Caco-2 (cell line): ENCODE measurements around the gene ZXDB. TPM values are rescaled to one million over a fixed set of nuclear protein-coding genes. Genes with fewer than 3 reads are reported as not detected.
A peak's percentile ranks its signal among the peaks of the same experiment; 100 is the strongest.
"Not testable (repeated sequence)": the region's sequence is repeated elsewhere in the genome, so short reads cannot be mapped to it uniquely, and the experiment has no call there.

ENCODE experiments used
- Bru-seq: library from RNA; stranded (reverse); fragments of 400-500 nt; gene quantifications from one replicate; lab custom pipeline; 2021; lab: Mats Ljungman, UMichigan
- BruChase-seq, 2 experiments: library from RNA; stranded (reverse); fragments of 400-500 nt; gene quantifications; one replicate each; lab custom pipeline; 2021; lab: Mats Ljungman, UMichigan
- BruUV-seq: library from RNA; stranded (reverse); fragments of 400-500 nt; replicated peaks from 2 replicates; lab custom pipeline; 2021; lab: Mats Ljungman, UMichigan
- CTCF ChIA-PET: fragments of 300-600 bp; sonication (Branson Sonifier 250); formaldehyde crosslinking; loops from one replicate; lab custom pipeline; 2022; ENCODE audit warnings: antibody characterized with exemption; lab: Charles Lee
- POLR2A ChIA-PET: fragments of 300-600 bp; sonication (Branson Sonifier 250); formaldehyde crosslinking; loops from one replicate; lab custom pipeline; 2022; ENCODE audit warnings: antibody characterized with exemption; lab: Charles Lee
- DNase-seq, 2 experiments: peaks; one replicate each; pipeline versions ENCODE4 v3.0.0 to v3.0.0-alpha.2; 2020 to 2022
- H3K27me3 ChIP-seq: replicated peaks from 2 replicates; pipeline ENCODE4 v1.6.0; 2011; ENCODE audit warnings: low read length; ENCODE audit not compliant: control insufficient read depth, insufficient read depth
- H3K36me3 ChIP-seq: 2 replicates; pipeline ENCODE4 v1.5.1; 2011; ENCODE audit warnings: low read length; ENCODE audit not compliant: control insufficient read depth, insufficient read depth
- H3K4me1 ChIP-seq: fragments of 250-450 bp; sonication (Bioruptor Pico); 2 replicates; pipeline ENCODE4 v1.5.1; 2020; ENCODE audit warnings: mild to moderate bottlenecking
- H3K4me3 ChIP-seq: 2 replicates; pipeline ENCODE4 v1.5.1; 2011; ENCODE audit warnings: low read depth, mild to moderate bottlenecking, control low read depth, low read length
- H3K9me3 ChIP-seq: fragments of 250-450 bp; sonication (Bioruptor Pico); 2 replicates; pipeline ENCODE4 v1.5.1; 2020; ENCODE audit warnings: mild to moderate bottlenecking, moderate library complexity
- H3K27ac Mint-ChIP-seq: one replicate; pipeline ENCODE4 v1.8.0; 2022; ENCODE audit warnings: mixed read lengths; ENCODE audit not compliant: unreplicated experiment
- H3K27me3 Mint-ChIP-seq: one replicate; pipeline ENCODE4 v1.8.0; 2022; ENCODE audit warnings: mixed read lengths; ENCODE audit not compliant: insufficient read depth, unreplicated experiment
- H3K36me3 Mint-ChIP-seq: one replicate; pipeline ENCODE4 v1.8.0; 2022; ENCODE audit warnings: mild to moderate bottlenecking, mixed read lengths; ENCODE audit not compliant: insufficient read depth, unreplicated experiment
- H3K4me1 Mint-ChIP-seq: one replicate; pipeline ENCODE4 v1.8.0; 2022; ENCODE audit warnings: low read depth, mixed read lengths; ENCODE audit not compliant: unreplicated experiment
- H3K4me3 Mint-ChIP-seq: one replicate; pipeline ENCODE4 v1.8.0; 2022; ENCODE audit warnings: mild to moderate bottlenecking, moderate library complexity, mixed read lengths; ENCODE audit not compliant: unreplicated experiment
- H3K9me3 Mint-ChIP-seq: one replicate; pipeline ENCODE4 v1.8.0; 2022; ENCODE audit warnings: mixed read lengths; ENCODE audit not compliant: unreplicated experiment
- CTCF ChIP-seq, 2 experiments: fragments of 200-600 bp in 1 of 2; IDR thresholded peaks; 1 replicate in 1 of 2; 2 replicates in 1 of 2; pipeline versions ENCODE4 v1.5.1 to v1.8.0; 2011 to 2022; ENCODE audit warnings: antibody characterized with exemption in 1 of 2, control low read depth in 1 of 2, inconsistent platforms in 1 of 2, low read depth in 1 of 2, low read length in 1 of 2, mild to moderate bottlenecking in 1 of 2, moderate library complexity in 1 of 2; ENCODE audit not compliant: insufficient read depth in 1 of 2, severe bottlenecking in 1 of 2, unreplicated experiment in 1 of 2
- intact Hi-C: fragments of 100-400 bp; cut with micrococcal nuclease; formaldehyde crosslinking; loops from one replicate; pipeline ENCODE4 v1.10.0; 2022; ENCODE audit not compliant: unreplicated experiment
- long read RNA-seq: library from polyadenylated mRNA; stranded (forward); transcript quantifications from one replicate; pipeline ENCODE4 v2.0.0, GENCODE V29; 2022
- total RNA-seq: library from RNA; stranded (reverse); gene quantifications from 2 replicates; pipeline ENCODE4 v1.2.3, GENCODE V29; 2022

Gene ZXDB
- 6.5 and 8.3 TPM in 2 replicates for total RNA-seq
- Bru-seq, nascent RNA, result percentile 79 among the genes with signal in this experiment
- percentile 96 among the genes with signal in this experiment for BruChase-seq, experiment 1, labeled RNA remaining after a 2-hour chase
- percentile 88 among the genes with signal in this experiment for BruChase-seq, experiment 2, labeled RNA remaining after a 6-hour chase
- long read RNA-seq, full-length matches to known transcripts, result 1 of 1 reads
- long read RNA-seq, partial matches to known transcripts, result 0 of 1 reads
- long read RNA-seq, other reads (novel, unspliced or antisense), result 0 of 1 reads

GRCh38 chrX:57591284-57592159, at the start of gene ZXDB:
Gene ZXDB, plus strand, starts transcription at chrX:57592011. Its CDS starts 38 bp downstream, at chrX:57592049.
- intact Hi-C loops, result loop anchor here (10.0 kb wide), 1 partner anchor 333 kb away; no protein-coding TSS in a partner anchor
- H3K36me3 Mint-ChIP-seq, H3K27me3 Mint-ChIP-seq, H3K36me3 ChIP-seq, H3K4me1 ChIP-seq, H3K27me3 ChIP-seq, DNase-seq, H3K9me3 Mint-ChIP-seq, POLR2A ChIA-PET, H3K4me1 Mint-ChIP-seq, H3K9me3 ChIP-seq: not testable (repeated sequence)
- peak within 1 kb of the TSS; percentile 49 for H3K4me3 ChIP-seq
- BruUV-seq, result TSS peak; percentile 83
- H3K27ac Mint-ChIP-seq, result peak within 1 kb of the TSS; percentile 75
- H3K4me3 Mint-ChIP-seq, result peak within 1 kb of the TSS; percentile 75
- CTCF ChIA-PET, result interaction anchor here (0.7 kb wide), 1 partner anchor 288 kb away, joined by 3 read pairs; no protein-coding TSS in a partner anchor

- no peak for DNase-seq
- Mint-ChIP-seq H3K27ac (no peak overlapping the region), H3K36me3 (no peaks in the 10 kb centered on the region), H3K4me3 (no peak overlapping the region), H3K27me3 (no peaks in the 10 kb centered on the region), H3K9me3 (no peaks in the 10 kb centered on the region), H3K4me1 (no peaks in the 10 kb centered on the region)
- no TSS peak for BruUV-seq
- CTCF ChIA-PET, result interaction anchor here (0.6 kb wide), 1 partner anchor 699 kb away, joined by 4 read pairs; no protein-coding TSS in a partner anchor
- Histone ChIP-seq H3K27me3 (no peaks in the 10 kb centered on the region), H3K9me3 (no peaks in the 10 kb centered on the region), H3K4me3 (no peak overlapping the region), H3K36me3 (no peaks in the 10 kb centered on the region), H3K4me1 (no peaks in the 10 kb centered on the region)
- POLR2A ChIA-PET, result no interaction called here
- intact Hi-C loops, result no loop called here
- no peak for TF ChIP-seq CTCF (IDR thresholded peaks at IDR 0.05; ENCODE audit: insufficient read depth in 1 of 2, low read depth in 1 of 2, low read length in 1 of 2, severe bottlenecking in 1 of 2, unreplicated experiment in 1 of 2)
Measured at GRCh38 chrX:57565198-57565597, 26.6 kb upstream of the ZXDB start.

GRCh38 chrX:57573754-57574153, 18.1 kb upstream of the ZXDB start:
- Histone ChIP-seq H3K27me3 (no peaks in the 10 kb centered on the region), H3K4me1 (no peaks in the 10 kb centered on the region), H3K9me3 (no peaks in the 10 kb centered on the region), H3K4me3 (no peak overlapping the region), H3K36me3 (no peaks in the 10 kb centered on the region)
- intact Hi-C loops, result loop anchor here (5.0 to 10.0 kb wide), 2 partner anchors 241 to 454 kb away; no protein-coding TSS in a partner anchor
- peak; percentile 22 to 44 for TF ChIP-seq CTCF (IDR thresholded peaks at IDR 0.05; ENCODE audit: insufficient read depth in 1 of 2, low read depth in 1 of 2, low read length in 1 of 2, severe bottlenecking in 1 of 2, unreplicated experiment in 1 of 2)
- BruUV-seq, result no TSS peak
- POLR2A ChIA-PET, result no interaction called here
- Mint-ChIP-seq H3K27ac (no peak overlapping the region), H3K4me3 (no peak overlapping the region), H3K27me3 (peaks cover 5% of the 10 kb centered on the region), H3K4me1 (no peaks in the 10 kb centered on the region), H3K36me3 (no peaks in the 10 kb centered on the region), H3K9me3 (no peaks in the 10 kb centered on the region)
- CTCF ChIA-PET, result no interaction called here
- peak in 1 of 2 experiments; percentile 13 for DNase-seq

GRCh38 chrX:57582948-57583347, 8.9 kb upstream of the ZXDB start:
- H3K4me1 ChIP-seq, POLR2A ChIA-PET, H3K9me3 ChIP-seq, DNase-seq, H3K27ac Mint-ChIP-seq, H3K27me3 ChIP-seq, BruUV-seq, H3K36me3 Mint-ChIP-seq, H3K27me3 Mint-ChIP-seq, H3K9me3 Mint-ChIP-seq, H3K36me3 ChIP-seq, H3K4me3 ChIP-seq, H3K4me3 Mint-ChIP-seq, H3K4me1 Mint-ChIP-seq, CTCF ChIA-PET, intact Hi-C loops: not testable (repeated sequence)
